ENCODE results near the gene PIK3R3. TPM values are rescaled to one million over a fixed set of nuclear protein-coding genes. Genes with fewer than 3 reads are reported as not detected.
A peak's percentile ranks its signal among the peaks of the same experiment; 100 is the strongest.

Gene PIK3R3
- total and polyA plus RNA-seq, 9 of the 15 experiments (the other 6 are each of a cell fraction or from before 2014, with no cell fraction given) = 1.4 to 7.7 (median 4.6) TPM

DNA sequence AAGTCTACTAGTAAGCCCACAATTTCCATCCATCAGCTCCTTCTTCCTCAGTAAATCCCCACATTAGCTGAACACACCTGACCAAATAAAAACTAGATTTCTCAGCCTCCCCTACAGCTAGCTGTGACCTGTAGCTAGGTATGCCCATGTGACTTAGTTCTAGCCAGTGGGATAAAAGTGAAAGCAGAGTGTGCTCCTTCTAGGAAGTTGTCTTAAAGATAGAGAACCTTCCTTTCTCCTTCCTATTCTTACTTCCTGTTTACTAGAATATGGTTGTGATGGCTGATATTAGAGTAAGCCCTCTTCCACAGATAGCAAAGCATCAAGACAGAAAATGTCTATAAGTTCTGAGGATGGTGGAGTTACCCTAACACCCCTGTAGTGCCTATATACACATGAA, 67.0 kb downstream of the PIK3R3 start (continued):
- TF ChIP-seq, protein P1, sequence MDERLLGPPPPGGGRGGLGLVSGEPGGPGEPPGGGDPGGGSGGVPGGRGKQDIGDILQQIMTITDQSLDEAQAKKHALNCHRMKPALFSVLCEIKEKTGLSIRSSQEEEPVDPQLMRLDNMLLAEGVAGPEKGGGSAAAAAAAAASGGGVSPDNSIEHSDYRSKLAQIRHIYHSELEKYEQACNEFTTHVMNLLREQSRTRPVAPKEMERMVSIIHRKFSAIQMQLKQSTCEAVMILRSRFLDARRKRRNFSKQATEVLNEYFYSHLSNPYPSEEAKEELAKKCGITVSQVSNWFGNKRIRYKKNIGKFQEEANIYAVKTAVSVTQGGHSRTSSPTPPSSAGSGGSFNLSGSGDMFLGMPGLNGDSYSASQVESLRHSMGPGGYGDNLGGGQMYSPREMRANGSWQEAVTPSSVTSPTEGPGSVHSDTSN (CRISPR knock-in tag; IDR thresholded peaks at IDR 0.05; ENCODE audit: low read depth) = no peak
- TF ChIP-seq, protein P1 (tag; conservative IDR thresholded peaks at IDR 0.05; ENCODE audit: low read depth) = no peak
- TF ChIP-seq TAF7 (tag; IDR thresholded peaks at IDR 0.05) (no peak), ZNF134 (CRISPR knock-in tag; conservative IDR thresholded peaks at IDR 0.05) (no peak), ZNF518B (CRISPR knock-in tag; IDR thresholded peaks at IDR 0.05) (no peak), E2F3 (CRISPR knock-in tag; IDR thresholded peaks at IDR 0.05) (no peak), DNMT1 (IDR thresholded peaks at IDR 0.05) (no peak), WHSC1 (IDR thresholded peaks at IDR 0.05; ENCODE audit: low read length) (no peak), TGIF2 (CRISPR knock-in tag; IDR thresholded peaks at IDR 0.05) (no peak), TEAD1 (CRISPR knock-in tag; IDR thresholded peaks at IDR 0.05) (no peak), RUNX1 (IDR thresholded peaks at IDR 0.05; ENCODE audit: low read depth) (no peak), L3MBTL2 (IDR thresholded peaks at IDR 0.05) (no peak), ELF1 (tag; IDR thresholded peaks at IDR 0.05) (peak; percentile 86), USF1 (CRISPR knock-in tag; IDR thresholded peaks at IDR 0.05) (peak; percentile 81), MAX (CRISPR knock-in tag; IDR thresholded peaks at IDR 0.05) (no peak)
- TF ChIP-seq, protein P2, sequence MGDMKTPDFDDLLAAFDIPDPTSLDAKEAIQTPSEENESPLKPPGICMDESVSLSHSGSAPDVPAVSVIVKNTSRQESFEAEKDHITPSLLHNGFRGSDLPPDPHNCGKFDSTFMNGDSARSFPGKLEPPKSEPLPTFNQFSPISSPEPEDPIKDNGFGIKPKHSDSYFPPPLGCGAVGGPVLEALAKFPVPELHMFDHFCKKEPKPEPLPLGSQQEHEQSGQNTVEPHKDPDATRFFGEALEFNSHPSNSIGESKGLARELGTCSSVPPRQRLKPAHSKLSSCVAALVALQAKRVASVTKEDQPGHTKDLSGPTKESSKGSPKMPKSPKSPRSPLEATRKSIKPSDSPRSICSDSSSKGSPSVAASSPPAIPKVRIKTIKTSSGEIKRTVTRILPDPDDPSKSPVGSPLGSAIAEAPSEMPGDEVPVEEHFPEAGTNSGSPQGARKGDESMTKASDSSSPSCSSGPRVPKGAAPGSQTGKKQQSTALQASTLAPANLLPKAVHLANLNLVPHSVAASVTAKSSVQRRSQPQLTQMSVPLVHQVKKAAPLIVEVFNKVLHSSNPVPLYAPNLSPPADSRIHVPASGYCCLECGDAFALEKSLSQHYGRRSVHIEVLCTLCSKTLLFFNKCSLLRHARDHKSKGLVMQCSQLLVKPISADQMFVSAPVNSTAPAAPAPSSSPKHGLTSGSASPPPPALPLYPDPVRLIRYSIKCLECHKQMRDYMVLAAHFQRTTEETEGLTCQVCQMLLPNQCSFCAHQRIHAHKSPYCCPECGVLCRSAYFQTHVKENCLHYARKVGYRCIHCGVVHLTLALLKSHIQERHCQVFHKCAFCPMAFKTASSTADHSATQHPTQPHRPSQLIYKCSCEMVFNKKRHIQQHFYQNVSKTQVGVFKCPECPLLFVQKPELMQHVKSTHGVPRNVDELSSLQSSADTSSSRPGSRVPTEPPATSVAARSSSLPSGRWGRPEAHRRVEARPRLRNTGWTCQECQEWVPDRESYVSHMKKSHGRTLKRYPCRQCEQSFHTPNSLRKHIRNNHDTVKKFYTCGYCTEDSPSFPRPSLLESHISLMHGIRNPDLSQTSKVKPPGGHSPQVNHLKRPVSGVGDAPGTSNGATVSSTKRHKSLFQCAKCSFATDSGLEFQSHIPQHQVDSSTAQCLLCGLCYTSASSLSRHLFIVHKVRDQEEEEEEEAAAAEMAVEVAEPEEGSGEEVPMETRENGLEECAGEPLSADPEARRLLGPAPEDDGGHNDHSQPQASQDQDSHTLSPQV (IDR thresholded peaks at IDR 0.05) = peak; percentile 39; the same call in 1 of the 2 replicates
- TF ChIP-seq, protein P3, sequence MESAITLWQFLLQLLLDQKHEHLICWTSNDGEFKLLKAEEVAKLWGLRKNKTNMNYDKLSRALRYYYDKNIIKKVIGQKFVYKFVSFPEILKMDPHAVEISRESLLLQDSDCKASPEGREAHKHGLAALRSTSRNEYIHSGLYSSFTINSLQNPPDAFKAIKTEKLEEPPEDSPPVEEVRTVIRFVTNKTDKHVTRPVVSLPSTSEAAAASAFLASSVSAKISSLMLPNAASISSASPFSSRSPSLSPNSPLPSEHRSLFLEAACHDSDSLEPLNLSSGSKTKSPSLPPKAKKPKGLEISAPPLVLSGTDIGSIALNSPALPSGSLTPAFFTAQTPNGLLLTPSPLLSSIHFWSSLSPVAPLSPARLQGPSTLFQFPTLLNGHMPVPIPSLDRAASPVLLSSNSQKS (CRISPR knock-in tag; IDR thresholded peaks at IDR 0.05) = no peak

All from K562 (cell line).